Stimulated activated CD8-positive, alpha-beta memory T cell treated with anti-CD3 and anti-CD28 coated beads, Interleukin-7, amount 100 ng/mL, for 4 hours (primary cell): ENCODE data around the gene VTI1A.

Experiments used
- DNase-seq, 2 donors: peaks; one replicate each; pipeline ENCODE4 v3.0.0-alpha.2; 2020; ENCODE audit warnings: low read depth in 2 of 2

The VTI1A gene

GRCh38 chr10:112637901-112638300 lies 190.9 kb downstream of the VTI1A start:
- DNase-seq = no peak

GRCh38 chr10:112639298-112639697 lies 192.3 kb downstream of the VTI1A start:
- DNase-seq = no peak

- DNase-seq = no peak
Observed at GRCh38 chr10:112640638-112641037, 193.6 kb downstream of the VTI1A start.

- DNase-seq = no peak
Observed at GRCh38 chr10:112643600-112644264, 196.7 kb downstream of the VTI1A start.

- DNase-seq = no peak
Observed at GRCh38 chr10:112644265-112644645, 197.2 kb downstream of the VTI1A start.

GRCh38 chr10:112649006-112649821 lies 202.2 kb downstream of the VTI1A start:
- no peak for DNase-seq

- DNase-seq = no peak
Observed at GRCh38 chr10:112649822-112650152, 202.8 kb downstream of the VTI1A start.

- DNase-seq = no peak
Observed at GRCh38 chr10:112650588-112651030, 203.6 kb downstream of the VTI1A start.

GRCh38 chr10:112653215-112653614 lies 206.2 kb downstream of the VTI1A start:
- DNase-seq = no peak

- DNase-seq = no peak
Observed at GRCh38 chr10:112653851-112654250, 206.8 kb downstream of the VTI1A start.

- no peak for DNase-seq
Observed at GRCh38 chr10:112654794-112655193, 207.8 kb downstream of the VTI1A start.

- no peak for DNase-seq
Observed at GRCh38 chr10:112655722-112656121, 208.7 kb downstream of the VTI1A start.

- no peak for DNase-seq
Observed at GRCh38 chr10:112658465-112658864, 211.4 kb downstream of the VTI1A start.

- no peak for DNase-seq
Observed at GRCh38 chr10:112658900-112659638, 212.1 kb downstream of the VTI1A start.

- DNase-seq = no peak
Observed at GRCh38 chr10:112663234-112664125, 216.5 kb downstream of the VTI1A start.

- DNase-seq = no peak
Observed at GRCh38 chr10:112666094-112666493, 219.1 kb downstream of the VTI1A start.

GRCh38 chr10:112669989-112670388 lies 223.0 kb downstream of the VTI1A start:
- DNase-seq = no peak

GRCh38 chr10:112671743-112672142 lies 224.7 kb downstream of the VTI1A start:
- no peak for DNase-seq

GRCh38 chr10:112672706-112673105 lies 225.7 kb downstream of the VTI1A start:
- no peak for DNase-seq

- no peak for DNase-seq
Observed at GRCh38 chr10:112675560-112676083, 228.6 kb downstream of the VTI1A start.

GRCh38 chr10:112677689-112678088 lies 230.7 kb downstream of the VTI1A start:
- no peak for DNase-seq
